Retinal pigment epithelial cell (primary cell): ENCODE data around the gene PLEKHN1.

ENCODE experiments used
- DNase-seq: peaks from one replicate; pipeline ENCODE4 v3.0.0-alpha.2; 2010; ENCODE audit warnings: low read depth
- H3K4me3 ChIP-seq: 2 replicates; pipeline ENCODE4 v1.5.1; 2011; ENCODE audit warnings: mild to moderate bottlenecking, low read length, control low read depth, moderate library complexity
- CTCF ChIP-seq: conservative IDR thresholded peaks from 2 replicates; pipeline ENCODE4 v1.5.1; 2011; ENCODE audit warnings: low read depth, low read length, control low read depth, inconsistent platforms

The PLEKHN1 gene

DNA sequence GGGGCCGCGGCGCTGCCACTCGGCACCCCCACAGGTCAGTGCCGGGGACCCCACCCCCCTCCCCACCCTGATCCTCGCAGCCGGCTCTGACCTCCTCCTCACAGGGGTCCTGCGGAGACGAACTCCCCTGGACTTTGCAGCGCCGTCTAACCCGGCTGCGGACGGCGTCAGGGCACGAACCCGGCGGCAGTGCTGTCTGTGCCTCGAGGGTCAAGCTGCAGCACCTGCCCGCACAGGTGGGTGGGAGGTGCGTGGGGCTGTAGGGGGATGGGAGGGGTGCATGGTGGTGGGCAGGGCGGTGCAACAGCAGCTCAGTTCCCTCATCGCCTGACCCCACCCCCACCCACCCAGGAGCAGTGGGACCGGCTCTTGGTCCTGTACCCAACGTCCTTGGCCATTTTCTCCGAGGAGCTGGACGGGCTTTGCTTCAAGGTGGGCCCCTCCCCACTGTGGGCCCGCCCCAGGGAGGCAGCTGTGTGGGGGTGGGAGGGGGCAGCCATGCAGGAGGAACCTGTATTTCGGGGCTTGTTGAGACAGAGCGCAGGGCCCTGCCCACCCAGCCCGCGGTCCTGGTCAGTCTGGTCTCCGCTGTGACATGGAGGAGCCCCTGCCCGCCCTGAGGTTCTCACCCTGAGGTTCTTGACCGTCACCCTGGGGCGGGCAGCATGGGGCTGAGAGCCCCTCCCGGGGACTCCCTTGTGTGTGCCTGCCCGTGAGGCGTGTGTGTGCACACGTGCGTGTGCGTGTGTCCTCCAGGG, 4.9 kb downstream of the PLEKHN1 start:
- TF ChIP-seq CTCF = no peak
- H3K4me3 ChIP-seq = no peak overlapping the region
- DNase-seq = no peak

DNA sequence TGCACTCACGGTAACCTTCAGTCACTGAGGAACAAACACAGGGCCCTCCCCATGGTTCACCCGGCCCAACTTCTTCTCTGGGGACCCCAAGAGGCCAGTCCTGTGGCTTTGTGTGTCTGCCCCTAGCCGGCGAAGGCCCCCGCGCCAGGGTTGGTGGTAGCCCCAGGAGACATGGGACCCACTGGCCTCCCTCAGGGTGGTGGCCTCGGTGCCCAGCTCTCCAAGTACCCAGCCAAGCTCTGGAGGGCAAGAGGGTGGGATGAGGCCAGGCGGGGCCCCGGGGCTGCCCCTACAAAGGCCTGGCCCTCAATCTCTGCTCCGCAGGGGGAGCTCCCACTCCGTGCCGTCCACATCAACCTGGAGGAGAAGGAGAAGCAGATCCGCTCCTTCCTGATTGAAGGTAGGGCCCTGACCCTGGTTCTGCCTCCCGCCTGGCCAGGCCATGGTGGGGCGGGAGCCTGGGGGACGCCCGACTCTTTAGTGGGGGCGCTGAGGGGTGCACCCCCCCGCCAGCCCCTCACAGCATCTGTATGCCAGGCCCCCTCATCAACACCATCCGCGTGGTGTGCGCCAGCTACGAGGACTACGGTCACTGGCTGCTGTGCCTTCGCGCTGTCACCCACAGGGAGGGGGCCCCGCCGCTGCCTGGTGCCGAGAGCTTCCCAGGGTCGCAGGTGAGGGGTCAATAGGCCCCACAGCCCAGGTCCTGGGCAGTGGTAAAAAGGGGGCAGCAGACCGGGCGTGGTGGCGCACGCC, 5.6 kb downstream of the PLEKHN1 start:
- DNase-seq = no peak
- no peak overlapping the region for H3K4me3 ChIP-seq
- no peak for TF ChIP-seq CTCF

DNA sequence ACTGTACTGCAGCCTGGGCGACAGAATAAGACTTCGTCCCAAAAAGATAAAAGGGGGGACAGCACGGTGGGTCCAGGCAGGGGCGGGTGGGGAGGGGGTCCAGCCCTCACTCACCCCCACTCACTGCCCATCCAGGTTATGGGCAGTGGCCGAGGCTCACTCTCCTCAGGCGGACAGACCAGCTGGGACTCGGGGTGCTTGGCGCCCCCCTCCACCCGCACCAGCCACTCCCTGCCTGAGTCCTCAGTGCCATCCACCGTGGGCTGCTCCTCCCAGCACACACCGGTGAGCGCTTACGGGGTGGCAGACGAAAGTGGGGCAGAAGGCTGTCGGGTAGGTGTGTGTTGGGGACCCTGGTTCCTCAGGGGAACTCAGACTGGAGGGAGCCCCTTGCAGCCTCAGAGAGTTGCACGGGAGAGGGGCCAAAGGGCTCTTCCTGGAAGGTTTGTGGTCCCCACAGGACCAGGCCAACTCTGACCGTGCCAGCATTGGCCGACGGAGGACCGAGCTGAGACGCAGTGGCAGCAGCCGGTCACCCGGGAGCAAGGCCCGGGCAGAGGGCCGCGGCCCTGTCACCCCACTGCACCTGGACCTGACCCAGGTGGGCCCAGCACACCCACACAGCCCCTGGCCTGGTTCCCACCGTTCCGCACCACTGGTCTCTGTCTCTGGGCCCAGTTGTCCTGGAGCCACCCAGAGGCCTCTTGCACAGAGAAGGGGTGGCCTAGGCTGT, 6.6 kb downstream of the PLEKHN1 start:
- H3K4me3 ChIP-seq = no peak overlapping the region
- no peak for DNase-seq
- no peak for TF ChIP-seq CTCF

DNA sequence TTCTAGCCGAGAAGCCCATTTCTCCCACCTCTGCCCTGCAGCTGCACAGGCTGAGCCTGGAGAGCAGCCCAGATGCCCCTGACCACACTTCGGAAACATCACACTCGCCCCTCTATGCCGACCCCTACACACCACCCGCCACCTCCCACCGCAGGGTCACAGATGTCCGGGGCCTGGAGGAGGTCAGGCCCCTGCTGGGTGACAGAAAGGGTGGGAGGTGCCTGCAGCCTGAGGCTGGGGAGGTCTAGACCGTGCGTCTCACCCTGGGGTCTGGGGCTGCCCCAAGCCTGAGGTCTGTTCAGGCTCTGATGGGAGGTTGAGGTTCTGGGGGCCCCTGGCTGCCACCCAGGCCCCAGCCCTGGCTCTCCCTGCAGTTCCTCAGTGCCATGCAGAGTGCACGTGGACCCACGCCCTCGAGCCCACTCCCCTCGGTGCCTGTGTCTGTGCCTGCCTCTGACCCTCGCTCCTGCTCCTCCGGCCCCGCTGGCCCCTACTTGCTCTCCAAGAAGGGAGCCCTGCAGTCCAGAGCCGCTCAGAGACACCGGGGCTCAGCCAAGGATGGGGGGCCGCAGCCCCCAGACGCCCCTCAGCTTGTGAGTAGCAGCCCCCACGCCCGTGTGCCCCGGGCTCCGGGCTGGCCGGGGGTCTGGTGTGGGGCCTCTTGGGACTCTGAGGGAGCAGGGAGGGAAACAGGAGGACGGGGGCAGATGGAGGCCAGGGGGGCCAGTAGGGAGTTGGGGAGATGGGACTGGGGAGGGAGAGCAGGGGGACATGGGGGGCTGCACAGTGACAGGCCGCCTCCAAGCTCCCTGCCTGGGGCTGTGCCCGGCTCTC, 7.4 kb downstream of the PLEKHN1 start:
- H3K4me3 ChIP-seq = no peak overlapping the region

GRCh38 chr1:974293-974640, 8.0 kb downstream of the PLEKHN1 start:
- no peak for DNase-seq
- no peak overlapping the region for H3K4me3 ChIP-seq
- no peak for TF ChIP-seq CTCF

More for the DNA sequence above, 7.4 kb downstream of the PLEKHN1 start:
- TF ChIP-seq CTCF = no peak
- no peak for DNase-seq

DNA sequence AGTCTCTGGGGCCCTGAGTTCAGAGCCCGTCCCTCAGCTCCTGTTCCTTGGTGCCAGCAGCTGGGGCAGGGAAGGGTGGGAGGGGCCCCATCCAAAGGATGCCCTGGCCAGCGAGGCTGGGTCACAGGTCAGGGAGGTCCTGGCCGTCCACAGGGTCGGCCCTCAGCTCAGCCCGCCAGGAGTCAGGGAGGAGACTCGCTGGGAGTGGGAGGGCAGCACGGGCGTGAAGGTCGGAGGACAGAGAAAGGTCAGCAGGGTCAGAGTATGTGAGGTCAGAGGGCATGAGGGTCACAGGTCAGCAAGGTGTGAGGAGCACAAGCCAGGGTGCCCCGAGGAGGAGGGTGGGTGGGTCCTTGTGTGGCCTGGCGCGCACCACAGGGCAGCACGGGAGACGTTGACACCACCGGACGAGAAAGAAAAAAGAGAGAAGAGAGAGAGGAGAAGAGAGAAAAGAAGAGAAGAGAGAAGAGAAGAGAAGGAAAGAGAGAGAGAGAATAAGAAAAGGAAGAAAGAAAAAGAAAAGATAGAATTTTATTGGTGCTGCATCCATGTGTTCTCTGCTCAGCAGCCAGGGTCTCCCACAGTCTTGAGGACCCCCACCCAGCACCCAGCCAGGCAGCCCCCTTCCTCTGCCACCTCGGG, 8.5 kb downstream of the PLEKHN1 start:
- no peak for DNase-seq
- no peak overlapping the region for H3K4me3 ChIP-seq
- no peak for TF ChIP-seq CTCF
